K562 (cell line): ENCODE results near the gene EHMT2. TPM values are rescaled to one million over a fixed set of nuclear protein-coding genes. Genes with fewer than 3 reads are reported as not detected.
A peak's percentile ranks its signal among the peaks of the same experiment; 100 is the strongest.

Source experiments
- CEBPB ChIP-seq: fragments of 450-650 bp; IDR thresholded peaks from 2 replicates; pipeline ENCODE4 v1.6.1; 2016; ENCODE audit warnings: missing genetic modification characterization, missing compliant biosample characterization
- E2F5 ChIP-seq: sonication (generic); formaldehyde crosslinking; IDR thresholded peaks from 2 replicates; pipeline ENCODE4 v1.8.0; 2022; ENCODE audit warnings: mild to moderate bottlenecking, missing genetic modification reagents
- ELF2 ChIP-seq: fragments of 250-450 bp; sonication (Bioruptor Pico); IDR thresholded peaks from 2 replicates; pipeline ENCODE4 v1.5.0; 2021; ENCODE audit warnings: mild to moderate bottlenecking
- FUS ChIP-seq: fragments of 200-400 bp; formaldehyde crosslinking; optimal IDR thresholded peaks from 2 replicates; pipeline ENCODE3; 2017; ENCODE audit warnings: low read depth, low read length
- GATAD2A ChIP-seq: fragments of 450-650 bp; IDR thresholded peaks from 2 replicates; pipeline ENCODE4 v1.6.1; 2017
- HDAC3 ChIP-seq: fragments of 450-650 bp; IDR thresholded peaks from 2 replicates; pipeline ENCODE4 v1.6.1; 2018; ENCODE audit warnings: borderline replicate concordance, mild to moderate bottlenecking, moderate library complexity; ENCODE audit not compliant: partially characterized antibody
- HOXB6 ChIP-seq: fragments of 250-450 bp; sonication (Bioruptor Pico); IDR thresholded peaks from 2 replicates; pipeline ENCODE4 v1.5.1; 2022; ENCODE audit warnings: mild to moderate bottlenecking, borderline replicate concordance
- KHSRP ChIP-seq: fragments of 450-650 bp; IDR thresholded peaks from 2 replicates; pipeline ENCODE4 v1.6.1; 2017
- LCOR ChIP-seq: sonication (generic); formaldehyde crosslinking; IDR thresholded peaks from 2 replicates; pipeline ENCODE4 v1.8.0; 2022; ENCODE audit warnings: mild to moderate bottlenecking, missing genetic modification reagents
- MCM3 ChIP-seq: fragments of 450-650 bp; IDR thresholded peaks from 2 replicates; pipeline ENCODE4 v1.6.1; 2016
- MCM7 ChIP-seq, 2 experiments: fragments of 450-650 bp; IDR thresholded peaks; 2 replicates each; pipeline ENCODE4 v1.6.1; 2016 to 2018
- PBX2 ChIP-seq, 2 experiments: IDR thresholded peaks in 1 of 2; conservative IDR thresholded peaks in 1 of 2; 2 replicates each; pipeline ENCODE4 v1.6.1; 2016; ENCODE audit warnings: low read depth in 2 of 2, mild to moderate bottlenecking in 1 of 2, missing compliant biosample characterization in 1 of 2, missing genetic modification characterization in 1 of 2, moderate library complexity in 1 of 2
- PCBP1 ChIP-seq: fragments of 200-400 bp; formaldehyde crosslinking; IDR thresholded peaks from 2 replicates; pipeline ENCODE4 v1.6.1; 2018; ENCODE audit warnings: mild to moderate bottlenecking, low read depth, low read length; ENCODE audit not compliant: poor library complexity, severe bottlenecking
- RAD21 ChIP-seq, 2 experiments: fragments of 250-450 bp in 1 of 2; fragments of 450-650 bp in 1 of 2; sonication (Bioruptor Pico) in 1 of 2; formaldehyde crosslinking in 1 of 2; IDR thresholded peaks in 1 of 2; conservative IDR thresholded peaks in 1 of 2; 2 replicates each; pipeline versions ENCODE4 v1.4.0 to v1.8.0; 2020 to 2022; ENCODE audit warnings: mild to moderate bottlenecking in 2 of 2, moderate library complexity in 1 of 2
- RUNX1 ChIP-seq: sonication (generic); IDR thresholded peaks from 2 replicates; pipeline ENCODE4 v1.6.1; 2016; ENCODE audit warnings: antibody characterized with exemption, low read depth
- SMAD3 ChIP-seq: fragments of 450-650 bp; formaldehyde crosslinking; conservative IDR thresholded peaks from 2 replicates; pipeline ENCODE4 v1.4.0; 2020; ENCODE audit warnings: mild to moderate bottlenecking
- SRSF9 ChIP-seq: fragments of 200-400 bp; formaldehyde crosslinking; IDR thresholded peaks from 2 replicates; pipeline ENCODE4 v1.6.1; 2017; ENCODE audit warnings: low read depth, low read length, borderline replicate concordance
- TRIM24 ChIP-seq, 2 experiments: fragments of 450-650 bp; IDR thresholded peaks; 2 replicates each; pipeline ENCODE4 v1.6.1; 2016
- ZNF134 ChIP-seq: fragments of 250-450 bp; sonication (Bioruptor Pico); conservative IDR thresholded peaks from 2 replicates; pipeline ENCODE4 v1.4.0; 2020
- ZNF253 ChIP-seq: fragments of 250-450 bp; sonication (Bioruptor Pico); conservative IDR thresholded peaks from 2 replicates; pipeline ENCODE4 v1.6.1; 2021; ENCODE audit warnings: mild to moderate bottlenecking
- ZNF57 ChIP-seq: fragments of 450-650 bp; formaldehyde crosslinking; IDR thresholded peaks from 2 replicates; pipeline ENCODE4 v1.4.0; 2020; ENCODE audit warnings: mild to moderate bottlenecking, moderate library complexity
- polyA plus RNA-seq, 8 experiments: library from polyadenylated mRNA; depleted of rRNA in 4 of 8; stranded (reverse) in 5 of 8; unstranded in 3 of 8; fragments of >200 nt; fragmentation: Nextera tagmentation in 2 of 8; fragmentation: Illumina TruSeq in 1 of 8; extraction: Ambion mirVana in 2 of 8; extraction: Trizol in 1 of 8; gene quantifications; 2 replicates each; pipeline versions ENCODE4 v1.2.1 to v1.2.3, GENCODE V29; 2011 to 2014; ENCODE audit warnings: inconsistent platforms in 1 of 8, missing spikeins in 1 of 8
- total RNA-seq, 7 experiments: library from RNA; depleted of rRNA in 6 of 7; stranded (reverse); fragments of >200 nt in 6 of 7; fragmentation: Illumina TruSeq in 2 of 7; extraction: Trizol in 2 of 7; gene quantifications; 2 replicates each; pipeline versions ENCODE4 v1.2.1 to v1.2.3, GENCODE V29; 2011 to 2021; ENCODE audit warnings: low replicate concordance in 1 of 7
- TF ChIP-seq, protein P1 (sequence below): sonication (generic); formaldehyde crosslinking; IDR thresholded peaks from 2 replicates; pipeline ENCODE4 v1.8.0; 2023; ENCODE audit warnings: mild to moderate bottlenecking, missing genetic modification reagents

The EHMT2 gene
- total and polyA plus RNA-seq, 9 of the 15 experiments (the other 6 are each of a cell fraction or from before 2014, with no cell fraction given) = 2.1 to 63.8 (median 38.5) TPM

- TF ChIP-seq PBX2 (CRISPR knock-in tag; IDR thresholded peaks at IDR 0.05; ENCODE audit: low read depth) (no peak), PBX2 (tag; conservative IDR thresholded peaks at IDR 0.05; ENCODE audit: low read depth) (peak; percentile 78), LCOR (CRISPR knock-in tag) (peak; percentile 75; the same call in 1 of the 2 replicates), ELF2 (CRISPR knock-in tag) (peak; percentile 6; the same call in 1 of the 2 replicates), ZNF253 (CRISPR knock-in tag) (peak; percentile 54; the same call in 1 of the 2 replicates), CEBPB (tag) (no peak), MCM3 (no peak), PCBP1 (peak; percentile 85), ZNF57 (peak; percentile 49; the same call in 1 of the 2 replicates), SMAD3 (CRISPR knock-in tag) (peak; percentile 86; the same call in 1 of the 2 replicates), HDAC3 (no peak), MCM7 (IDR thresholded peaks at IDR 0.05) (no peak), E2F5 (no peak; the same call in 1 of the 2 replicates), FUS (no peak), TRIM24 (IDR thresholded peaks at IDR 0.05) (no peak), RAD21 (CRISPR knock-in tag; conservative IDR thresholded peaks at IDR 0.05 in 1 of 2, IDR thresholded peaks at IDR 0.05 in 1 of 2) (peak; percentile 19 to 32; a peak in 1 of 4 replicates), GATAD2A (peak; percentile 52; the same call in 1 of the 2 replicates), RUNX1 (no peak; the same call in 1 of the 2 replicates), ZNF134 (CRISPR knock-in tag) (no peak), KHSRP (no peak), HOXB6 (no peak), SRSF9 (no peak)
- TF ChIP-seq, protein P1, sequence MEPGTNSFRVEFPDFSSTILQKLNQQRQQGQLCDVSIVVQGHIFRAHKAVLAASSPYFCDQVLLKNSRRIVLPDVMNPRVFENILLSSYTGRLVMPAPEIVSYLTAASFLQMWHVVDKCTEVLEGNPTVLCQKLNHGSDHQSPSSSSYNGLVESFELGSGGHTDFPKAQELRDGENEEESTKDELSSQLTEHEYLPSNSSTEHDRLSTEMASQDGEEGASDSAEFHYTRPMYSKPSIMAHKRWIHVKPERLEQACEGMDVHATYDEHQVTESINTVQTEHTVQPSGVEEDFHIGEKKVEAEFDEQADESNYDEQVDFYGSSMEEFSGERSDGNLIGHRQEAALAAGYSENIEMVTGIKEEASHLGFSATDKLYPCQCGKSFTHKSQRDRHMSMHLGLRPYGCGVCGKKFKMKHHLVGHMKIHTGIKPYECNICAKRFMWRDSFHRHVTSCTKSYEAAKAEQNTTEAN (CRISPR knock-in tag) = 0 out of 2 replicates have a peak, but pooled peaks have one; percentile 75
Observed at GRCh38 chr6:31862344-31863235, 34.9 kb downstream of the EHMT2 start, which contains the start of gene NEU1 (continued).
